ENCODE data around the gene NACC2.

DNA sequence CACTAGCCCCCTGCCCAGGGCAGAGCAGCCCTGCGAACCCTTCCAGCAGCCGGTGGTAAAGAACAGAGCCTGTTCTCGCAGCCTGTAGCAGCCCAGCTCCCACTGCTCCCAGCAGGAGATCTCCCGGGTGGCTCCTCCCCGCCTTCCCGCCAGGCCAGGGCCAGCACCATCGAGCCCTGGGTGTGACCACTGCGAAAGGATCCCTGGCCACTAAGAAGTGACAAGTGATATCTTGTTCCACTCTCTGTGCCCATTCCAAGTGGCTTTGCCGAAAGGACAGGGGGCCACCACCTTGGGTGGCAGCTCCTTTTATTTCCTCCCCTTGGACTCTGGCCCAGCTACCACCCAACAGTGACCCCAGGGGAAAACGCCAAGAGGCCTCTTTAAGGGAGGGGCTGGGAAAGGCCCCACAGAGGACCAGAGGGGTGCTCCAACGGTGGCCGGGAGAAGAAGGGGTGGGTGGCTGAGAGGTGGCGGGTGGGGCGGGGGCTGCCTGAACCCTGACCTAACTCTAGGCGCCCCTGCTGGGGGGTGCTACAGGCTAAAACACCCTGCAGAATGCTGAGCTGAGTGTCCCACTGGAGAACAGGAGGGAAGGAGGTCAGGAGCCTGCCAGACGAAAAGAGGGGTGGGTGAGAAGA lies 1.6 kb downstream of the NACC2 start:
- TF ChIP-seq CTCF (IDR thresholded peaks at IDR 0.05), result no peak
- TF ChIP-seq POLR2A (IDR thresholded peaks at IDR 0.05), result no peak

All from prostate gland (tissue), 2 donors.